Keratinocyte (primary cell): ENCODE data around the gene PHF2.

Source experiments
- EZH2 ChIP-seq: IDR thresholded peaks from one replicate; pipeline ENCODE4 v1.6.1; 2012; ENCODE audit warnings: inconsistent platforms, mild to moderate bottlenecking, low read length, moderate library complexity
- TF ChIP-seq, protein P1 (sequence below), 3 experiments: IDR thresholded peaks in 1 of 3; conservative IDR thresholded peaks in 1 of 3; optimal IDR thresholded peaks in 1 of 3; 2 replicates in 2 of 3; 3 replicates in 1 of 3; pipeline versions ENCODE3 to v1.5.1; 2011; ENCODE audit warnings: low read length in 3 of 3, mild to moderate bottlenecking in 3 of 3, moderate library complexity in 2 of 3, control low read depth in 1 of 3, inconsistent platforms in 1 of 3; ENCODE audit not compliant: insufficient read depth in 2 of 3; ENCODE audit errors: extremely low read depth in 1 of 3

DNA sequence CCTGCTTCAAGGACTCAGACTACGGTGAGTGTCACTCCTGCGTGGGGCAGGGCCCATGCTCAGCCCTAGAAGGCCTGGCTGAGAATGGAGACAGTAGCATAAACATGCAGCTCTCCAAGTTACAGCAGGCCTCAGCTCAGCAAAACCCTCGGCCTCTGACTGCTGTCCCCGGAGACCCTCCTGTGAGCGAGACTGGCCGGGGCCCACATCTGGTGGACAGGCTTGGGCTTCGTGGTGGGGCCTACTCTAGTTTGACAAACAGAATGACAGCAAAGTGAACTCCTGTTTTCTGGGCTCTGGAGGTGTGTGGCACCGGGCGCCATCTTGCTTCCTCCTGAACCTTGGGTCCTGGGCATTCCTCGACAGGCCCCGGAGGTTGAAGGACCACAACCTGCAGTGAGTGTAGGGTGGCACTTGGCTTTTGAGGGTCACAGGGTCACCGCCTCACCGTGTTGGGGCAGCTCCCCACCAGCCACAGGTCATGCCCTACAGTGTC lies 97.5 kb downstream of the PHF2 start:
- TF ChIP-seq, protein P1, sequence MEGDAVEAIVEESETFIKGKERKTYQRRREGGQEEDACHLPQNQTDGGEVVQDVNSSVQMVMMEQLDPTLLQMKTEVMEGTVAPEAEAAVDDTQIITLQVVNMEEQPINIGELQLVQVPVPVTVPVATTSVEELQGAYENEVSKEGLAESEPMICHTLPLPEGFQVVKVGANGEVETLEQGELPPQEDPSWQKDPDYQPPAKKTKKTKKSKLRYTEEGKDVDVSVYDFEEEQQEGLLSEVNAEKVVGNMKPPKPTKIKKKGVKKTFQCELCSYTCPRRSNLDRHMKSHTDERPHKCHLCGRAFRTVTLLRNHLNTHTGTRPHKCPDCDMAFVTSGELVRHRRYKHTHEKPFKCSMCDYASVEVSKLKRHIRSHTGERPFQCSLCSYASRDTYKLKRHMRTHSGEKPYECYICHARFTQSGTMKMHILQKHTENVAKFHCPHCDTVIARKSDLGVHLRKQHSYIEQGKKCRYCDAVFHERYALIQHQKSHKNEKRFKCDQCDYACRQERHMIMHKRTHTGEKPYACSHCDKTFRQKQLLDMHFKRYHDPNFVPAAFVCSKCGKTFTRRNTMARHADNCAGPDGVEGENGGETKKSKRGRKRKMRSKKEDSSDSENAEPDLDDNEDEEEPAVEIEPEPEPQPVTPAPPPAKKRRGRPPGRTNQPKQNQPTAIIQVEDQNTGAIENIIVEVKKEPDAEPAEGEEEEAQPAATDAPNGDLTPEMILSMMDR (optimal IDR thresholded peaks at IDR 0.05 in 1 of 3, IDR thresholded peaks at IDR 0.05 in 1 of 3, conservative IDR thresholded peaks at IDR 0.05 in 1 of 3; ENCODE audit: extremely low read depth in 1 of 3, insufficient read depth in 2 of 3, low read length in 3 of 3), result no peak
- TF ChIP-seq EZH2, result no peak
